K562 (cell line): ENCODE measurements around the gene NTRK1. TPM values are rescaled to one million over a fixed set of nuclear protein-coding genes. Genes with fewer than 3 reads are reported as not detected.

Experiments
- ATAC-seq: fragments of 200-7000 bp; cut with Tn5 transposase; 3 replicates; pipeline ENCODE4 v1.9.1; 2020; ENCODE audit warnings: moderate library complexity
- BruUV-seq: library from RNA; stranded (reverse); fragments of 400-500 nt; replicated peaks from 2 replicates; lab custom pipeline; 2021; lab: Mats Ljungman, UMichigan
- CTCF ChIA-PET: fragments of 300-600 bp; formaldehyde crosslinking; extraction: SDS; loops from one replicate; lab custom pipeline; 2021; ENCODE audit warnings: low intra/inter-chr PET ratio; lab: Yijun Ruan, JAX
- POLR2A ChIA-PET: fragments of 300-600, 350-650 bp; sonication (Branson Sonifier 250); formaldehyde crosslinking; extraction: SDS; loops from one replicate; lab custom pipeline; 2021; ENCODE audit warnings: antibody characterized with exemption, inconsistent platforms; lab: Yijun Ruan, JAX
- DNase-seq, 4 experiments: peaks; one replicate each; pipeline versions ENCODE4 v3.0.0 to v3.0.0-alpha.2; 2011 to 2018; ENCODE audit warnings: low spot score in 3 of 4, mixed read lengths in 3 of 4; ENCODE audit errors: extremely low read depth in 1 of 4
- FAIRE-seq: peaks from 2 replicates; lab custom pipeline; 2011; peaks lifted over from hg19 to GRCh38; lab: Jason Lieb, UNC
- H2AFZ ChIP-seq: 2 replicates; pipeline ENCODE4 v1.6.0; 2011; ENCODE audit warnings: low read depth, low read length, control low read depth, inconsistent platforms
- H3K27ac ChIP-seq: fragments of 200-600 bp; 3 replicates; pipeline ENCODE4 v1.8.0; 2011; ENCODE audit warnings: low read depth, mild to moderate bottlenecking, control low read depth, inconsistent platforms, low read length, moderate library complexity, mixed read lengths; ENCODE audit errors: extremely low read depth
- H3K27me3 ChIP-seq, 2 experiments: fragments of 300-600 bp in 1 of 2; 2 replicates in 1 of 2; 3 replicates in 1 of 2; pipeline versions ENCODE4 v1.6.0 to v1.8.0; 2011; ENCODE audit warnings: inconsistent platforms in 2 of 2, low read length in 2 of 2, mild to moderate bottlenecking in 1 of 2, mixed read lengths in 1 of 2, moderate library complexity in 1 of 2; ENCODE audit not compliant: control insufficient read depth in 2 of 2, insufficient read depth in 2 of 2
- H3K36me3 ChIP-seq: fragments of 300-600 bp; 3 replicates; pipeline ENCODE4 v1.8.0; 2011; ENCODE audit warnings: mild to moderate bottlenecking, low read length, inconsistent platforms; ENCODE audit not compliant: control insufficient read depth, insufficient read depth
- H3K4me1 ChIP-seq, 2 experiments: fragments of 200-600 bp in 1 of 2; replicated peaks in 1 of 2; 2 replicates in 1 of 2; 3 replicates in 1 of 2; pipeline versions ENCODE4 v1.5.1 to v1.8.0; 2011; ENCODE audit warnings: inconsistent platforms in 2 of 2, low read length in 2 of 2, mild to moderate bottlenecking in 1 of 2, mixed read lengths in 1 of 2, moderate library complexity in 1 of 2; ENCODE audit not compliant: control insufficient read depth in 2 of 2, insufficient read depth in 2 of 2
- H3K4me2 ChIP-seq: 2 replicates; pipeline ENCODE4 v1.6.1; 2011; ENCODE audit warnings: low read length, control low read depth, inconsistent platforms, mixed read lengths; ENCODE audit not compliant: insufficient read depth
- H3K4me3 ChIP-seq: fragments of 200-600 bp; sonication (generic), shearing (Covaris generic); 2 replicates; pipeline ENCODE4 v1.5.1; 2016; ENCODE audit warnings: control low read depth, inconsistent platforms
- H3K79me2 ChIP-seq: fragments of 200-600 bp; 3 replicates; pipeline ENCODE4 v1.8.0; 2011; ENCODE audit warnings: low read length, inconsistent platforms; ENCODE audit not compliant: control insufficient read depth, insufficient read depth
- H3K9ac ChIP-seq, 2 experiments: 2 replicates each; pipeline versions ENCODE4 v1.6.0 to v1.6.1; 2011; ENCODE audit warnings: low read depth in 2 of 2, low read length in 2 of 2, control low read depth in 1 of 2, inconsistent platforms in 1 of 2, mild to moderate bottlenecking in 1 of 2, mixed read lengths in 1 of 2; ENCODE audit not compliant: insufficient read depth in 1 of 2
- H3K9me1 ChIP-seq: one replicate; pipeline ENCODE4 v1.6.0; 2011; ENCODE audit warnings: inconsistent platforms, mild to moderate bottlenecking, low read length, moderate library complexity; ENCODE audit not compliant: control insufficient read depth, insufficient read depth
- H3K9me3 ChIP-seq: replicated peaks from 2 replicates; pipeline ENCODE4 v1.5.1; 2011; ENCODE audit warnings: low read depth, low read length, inconsistent platforms; ENCODE audit not compliant: control insufficient read depth, insufficient read depth
- H4K20me1 ChIP-seq: replicated peaks from 2 replicates; pipeline ENCODE4 v1.6.1; 2011; ENCODE audit warnings: low read length, inconsistent platforms, mixed read lengths; ENCODE audit not compliant: control insufficient read depth, insufficient read depth
- ADNP ChIP-seq: fragments of 200-800 bp; sonication (Bioruptor generic); IDR thresholded peaks from 2 replicates; pipeline ENCODE4 v1.6.1; 2016; ENCODE audit warnings: missing genetic modification characterization, missing compliant biosample characterization
- CHD4 ChIP-seq: fragments of 200-600 bp; sonication (generic); IDR thresholded peaks from 3 replicates; pipeline ENCODE4 v1.6.1; 2012; ENCODE audit warnings: low read depth, mild to moderate bottlenecking, mixed read lengths, low read length, inconsistent platforms; ENCODE audit not compliant: insufficient read depth, insufficient replicate concordance, poor library complexity, severe bottlenecking
- EGR1 ChIP-seq: fragments of 450-650 bp; conservative IDR thresholded peaks from 2 replicates; pipeline ENCODE4 v1.6.1; 2017; ENCODE audit warnings: mild to moderate bottlenecking
- MCM3 ChIP-seq: fragments of 450-650 bp; IDR thresholded peaks from 2 replicates; pipeline ENCODE4 v1.6.1; 2016
- MEF2A ChIP-seq: IDR thresholded peaks from 2 replicates; pipeline ENCODE4 v1.6.1; 2011; ENCODE audit warnings: low read depth, mild to moderate bottlenecking, low read length, moderate library complexity; ENCODE audit not compliant: control insufficient read depth
- MTA1 ChIP-seq: fragments of 450-650 bp; IDR thresholded peaks from 2 replicates; pipeline ENCODE4 v1.6.1; 2017; ENCODE audit warnings: borderline replicate concordance
- PRMT5 ChIP-seq: sonication (generic); formaldehyde crosslinking; IDR thresholded peaks from 2 replicates; pipeline ENCODE4 v1.5.0; 2020; ENCODE audit warnings: missing genetic modification reagents
- RBM25 ChIP-seq: fragments of 200-400 bp; formaldehyde crosslinking; IDR thresholded peaks from 2 replicates; pipeline ENCODE4 v1.6.1; 2018; ENCODE audit warnings: low read length, low read depth, moderate library complexity; ENCODE audit not compliant: severe bottlenecking
- SMARCB1 ChIP-seq: IDR thresholded peaks from 2 replicates; pipeline ENCODE4 v1.6.1; 2011; ENCODE audit warnings: improper control_type of control experiment, low read depth; ENCODE audit not compliant: insufficient read length
- ZFP36 ChIP-seq: fragments of 150-350 bp; IDR thresholded peaks from 2 replicates; pipeline ENCODE4 v1.6.1; 2018; ENCODE audit warnings: low read length, low read depth; ENCODE audit not compliant: partially characterized antibody
- ZNF57 ChIP-seq: fragments of 450-650 bp; formaldehyde crosslinking; IDR thresholded peaks from 2 replicates; pipeline ENCODE4 v1.4.0; 2020; ENCODE audit warnings: mild to moderate bottlenecking, moderate library complexity
- ZNF586 ChIP-seq: fragments of 450-650 bp; formaldehyde crosslinking; conservative IDR thresholded peaks from 2 replicates; pipeline ENCODE4 v1.4.0; 2020; ENCODE audit warnings: mild to moderate bottlenecking, moderate library complexity
- WGBS: fragments of 100-300 bp; shearing (Covaris generic); methylation state at CpG from one replicate; pipeline ENCODE4 v1.1.6; 2016; ENCODE audit warnings: low coverage, mixed read lengths; ENCODE audit not compliant: insufficient coverage; ENCODE audit errors: missing lambda C conversion rate; 5-methylcytosine and 5-hydroxymethylcytosine counted together
- in situ Hi-C: fragments of 300-500 bp; cut with MboI; formaldehyde crosslinking; loops from 4 replicates; pipeline ENCODE4 v1.15.0; 2018; ENCODE audit warnings: inconsistent platforms, mixed read lengths
- intact Hi-C: fragments of 100-400 bp; cut with micrococcal nuclease; formaldehyde crosslinking; loops from 2 replicates; pipeline ENCODE4 v1.14.2; 2022
- polyA plus RNA-seq, 8 experiments: library from polyadenylated mRNA; depleted of rRNA in 4 of 8; stranded (reverse) in 5 of 8; unstranded in 3 of 8; fragments of >200 nt; fragmentation: Nextera tagmentation in 2 of 8; fragmentation: Illumina TruSeq in 1 of 8; extraction: Ambion mirVana in 2 of 8; extraction: Trizol in 1 of 8; gene quantifications; 2 replicates each; pipeline versions ENCODE4 v1.2.1 to v1.2.3, GENCODE V29; 2011 to 2014; ENCODE audit warnings: inconsistent platforms in 1 of 8, missing spikeins in 1 of 8
- total RNA-seq, 7 experiments: library from RNA; depleted of rRNA in 6 of 7; stranded (reverse); fragments of >200 nt in 6 of 7; fragmentation: Illumina TruSeq in 2 of 7; extraction: Trizol in 2 of 7; gene quantifications; 2 replicates each; pipeline versions ENCODE4 v1.2.1 to v1.2.3, GENCODE V29; 2011 to 2021; ENCODE audit warnings: low replicate concordance in 1 of 7
- TF ChIP-seq, protein P1 (sequence below): fragments of 450-650 bp; formaldehyde crosslinking; IDR thresholded peaks from 2 replicates; pipeline ENCODE4 v1.4.0; 2022; ENCODE audit warnings: missing genetic modification characterization
- TF ChIP-seq, protein P2 (sequence below): fragments of 450-650 bp; IDR thresholded peaks from 2 replicates; pipeline ENCODE4 v1.6.1; 2016; ENCODE audit warnings: mild to moderate bottlenecking
- TF ChIP-seq, protein P3 (sequence below): fragments of 450-650 bp; IDR thresholded peaks from 2 replicates; pipeline ENCODE4 v1.7.0; 2016; ENCODE audit warnings: borderline replicate concordance
- TF ChIP-seq, protein P4 (sequence below): fragments of 450-650 bp; conservative IDR thresholded peaks from 2 replicates; pipeline ENCODE4 v1.6.1; 2016; ENCODE audit warnings: missing genetic modification characterization, low read depth, mild to moderate bottlenecking, missing compliant biosample characterization, moderate library complexity

The NTRK1 gene
- total and polyA plus RNA-seq, 9 of the 15 experiments (the other 6 are each of a cell fraction or from before 2014, with no cell fraction given) = 0.46 to 30.0 (median 7.9) TPM

DNA sequence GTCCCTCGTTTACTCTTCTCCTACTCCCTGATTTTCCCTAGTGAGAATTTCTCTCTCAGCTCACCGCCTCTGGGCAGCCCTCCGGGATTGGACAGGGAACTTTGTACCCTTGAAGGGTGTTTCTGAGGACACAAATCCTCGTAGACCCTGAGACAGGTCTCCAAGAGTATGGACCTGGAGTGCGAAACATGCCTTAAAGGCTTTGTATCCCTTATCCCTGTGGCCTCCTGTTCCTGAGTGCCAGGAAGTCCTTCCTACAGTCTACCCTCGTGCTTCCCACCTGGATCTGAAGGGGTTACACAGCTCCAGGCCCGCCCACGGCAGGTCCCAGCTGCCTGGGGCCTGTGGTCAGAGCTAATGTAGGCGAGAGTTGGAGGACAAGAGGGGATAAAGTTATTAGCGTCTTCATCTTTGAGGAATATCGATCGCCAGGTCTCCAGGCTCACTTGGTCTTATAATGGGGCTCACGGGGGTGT is 25.3 kb downstream of the NTRK1 start:
- Histone ChIP-seq H3K27ac (no peak overlapping the region), H3K9me1 (no peaks in the 10 kb centered on the region), H3K4me1 (peaks cover 17 to 20% of the 10 kb centered on the region in 2 experiments; a peak in 4 of 5 replicates), H3K9me3 (no peaks in the 10 kb centered on the region), H4K20me1 (no peaks in the 10 kb centered on the region), H3K9ac (no peak overlapping the region), H3K79me2 (no peaks in the 10 kb centered on the region), H3K36me3 (no peaks in the 10 kb centered on the region), H3K27me3 (no peaks in the 10 kb centered on the region), H3K4me3 (no peak overlapping the region), H2AFZ (no peak overlapping the region), H3K4me2 (no peak overlapping the region)
- ChIA-PET CTCF (interaction anchor here (0.6 kb wide), 1 partner anchor 82 kb away, joined by 3 read pairs; no protein-coding TSS in a partner anchor), POLR2A (interaction anchor here (0.5 to 2.1 kb wide), 3 partner anchors 9 to 1906 kb away, joined by 4 to 7 read pairs (median 4); no protein-coding TSS in a partner anchor)
- in situ Hi-C loops = no loop called here
- FAIRE-seq (no peak), DNase-seq (no peak), ATAC-seq (no peak)
- intact Hi-C loops = no loop called here
- WGBS = 53% methylated on average over 13 of the region's 13 CpGs
- no TSS peak for BruUV-seq
- peak; percentile 82 for TF ChIP-seq RBM25
- TF ChIP-seq ZNF586 = no peak
- no peak for TF ChIP-seq MEF2A
- TF ChIP-seq, protein P1, sequence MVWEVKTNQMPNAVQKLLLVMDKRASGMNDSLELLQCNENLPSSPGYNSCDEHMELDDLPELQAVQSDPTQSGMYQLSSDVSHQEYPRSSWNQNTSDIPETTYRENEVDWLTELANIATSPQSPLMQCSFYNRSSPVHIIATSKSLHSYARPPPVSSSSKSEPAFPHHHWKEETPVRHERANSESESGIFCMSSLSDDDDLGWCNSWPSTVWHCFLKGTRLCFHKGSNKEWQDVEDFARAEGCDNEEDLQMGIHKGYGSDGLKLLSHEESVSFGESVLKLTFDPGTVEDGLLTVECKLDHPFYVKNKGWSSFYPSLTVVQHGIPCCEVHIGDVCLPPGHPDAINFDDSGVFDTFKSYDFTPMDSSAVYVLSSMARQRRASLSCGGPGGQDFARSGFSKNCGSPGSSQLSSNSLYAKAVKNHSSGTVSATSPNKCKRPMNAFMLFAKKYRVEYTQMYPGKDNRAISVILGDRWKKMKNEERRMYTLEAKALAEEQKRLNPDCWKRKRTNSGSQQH (CRISPR knock-in tag) = no peak
- peak; percentile 58 for TF ChIP-seq CHD4
- peak; percentile 64; the same call in 1 of the 2 replicates for TF ChIP-seq ADNP (tag)
- TF ChIP-seq, protein P2, sequence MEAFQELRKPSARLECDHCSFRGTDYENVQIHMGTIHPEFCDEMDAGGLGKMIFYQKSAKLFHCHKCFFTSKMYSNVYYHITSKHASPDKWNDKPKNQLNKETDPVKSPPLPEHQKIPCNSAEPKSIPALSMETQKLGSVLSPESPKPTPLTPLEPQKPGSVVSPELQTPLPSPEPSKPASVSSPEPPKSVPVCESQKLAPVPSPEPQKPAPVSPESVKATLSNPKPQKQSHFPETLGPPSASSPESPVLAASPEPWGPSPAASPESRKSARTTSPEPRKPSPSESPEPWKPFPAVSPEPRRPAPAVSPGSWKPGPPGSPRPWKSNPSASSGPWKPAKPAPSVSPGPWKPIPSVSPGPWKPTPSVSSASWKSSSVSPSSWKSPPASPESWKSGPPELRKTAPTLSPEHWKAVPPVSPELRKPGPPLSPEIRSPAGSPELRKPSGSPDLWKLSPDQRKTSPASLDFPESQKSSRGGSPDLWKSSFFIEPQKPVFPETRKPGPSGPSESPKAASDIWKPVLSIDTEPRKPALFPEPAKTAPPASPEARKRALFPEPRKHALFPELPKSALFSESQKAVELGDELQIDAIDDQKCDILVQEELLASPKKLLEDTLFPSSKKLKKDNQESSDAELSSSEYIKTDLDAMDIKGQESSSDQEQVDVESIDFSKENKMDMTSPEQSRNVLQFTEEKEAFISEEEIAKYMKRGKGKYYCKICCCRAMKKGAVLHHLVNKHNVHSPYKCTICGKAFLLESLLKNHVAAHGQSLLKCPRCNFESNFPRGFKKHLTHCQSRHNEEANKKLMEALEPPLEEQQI = no peak
- TF ChIP-seq SMARCB1 = no peak
- TF ChIP-seq ZFP36 = peak; percentile 99
- no peak for TF ChIP-seq MTA1
- TF ChIP-seq, protein P3, sequence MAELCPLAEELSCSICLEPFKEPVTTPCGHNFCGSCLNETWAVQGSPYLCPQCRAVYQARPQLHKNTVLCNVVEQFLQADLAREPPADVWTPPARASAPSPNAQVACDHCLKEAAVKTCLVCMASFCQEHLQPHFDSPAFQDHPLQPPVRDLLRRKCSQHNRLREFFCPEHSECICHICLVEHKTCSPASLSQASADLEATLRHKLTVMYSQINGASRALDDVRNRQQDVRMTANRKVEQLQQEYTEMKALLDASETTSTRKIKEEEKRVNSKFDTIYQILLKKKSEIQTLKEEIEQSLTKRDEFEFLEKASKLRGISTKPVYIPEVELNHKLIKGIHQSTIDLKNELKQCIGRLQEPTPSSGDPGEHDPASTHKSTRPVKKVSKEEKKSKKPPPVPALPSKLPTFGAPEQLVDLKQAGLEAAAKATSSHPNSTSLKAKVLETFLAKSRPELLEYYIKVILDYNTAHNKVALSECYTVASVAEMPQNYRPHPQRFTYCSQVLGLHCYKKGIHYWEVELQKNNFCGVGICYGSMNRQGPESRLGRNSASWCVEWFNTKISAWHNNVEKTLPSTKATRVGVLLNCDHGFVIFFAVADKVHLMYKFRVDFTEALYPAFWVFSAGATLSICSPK = no peak
- TF ChIP-seq, protein P4, sequence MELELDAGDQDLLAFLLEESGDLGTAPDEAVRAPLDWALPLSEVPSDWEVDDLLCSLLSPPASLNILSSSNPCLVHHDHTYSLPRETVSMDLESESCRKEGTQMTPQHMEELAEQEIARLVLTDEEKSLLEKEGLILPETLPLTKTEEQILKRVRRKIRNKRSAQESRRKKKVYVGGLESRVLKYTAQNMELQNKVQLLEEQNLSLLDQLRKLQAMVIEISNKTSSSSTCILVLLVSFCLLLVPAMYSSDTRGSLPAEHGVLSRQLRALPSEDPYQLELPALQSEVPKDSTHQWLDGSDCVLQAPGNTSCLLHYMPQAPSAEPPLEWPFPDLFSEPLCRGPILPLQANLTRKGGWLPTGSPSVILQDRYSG (tag) = no peak
- TF ChIP-seq ZNF57 (CRISPR knock-in tag) = no peak
- TF ChIP-seq EGR1 = 0 out of 2 replicates have a peak, but pooled peaks have one; percentile 17
- TF ChIP-seq PRMT5 (CRISPR knock-in tag) = no peak
- no peak for TF ChIP-seq MCM3
